Nephron (organoid): ENCODE data around the gene LEPROT.
"Not testable (repeated sequence)": the region's sequence is repeated elsewhere in the genome, so short reads cannot be mapped to it uniquely, and the experiment has no call there.

ENCODE experiments used
- H3K27ac Mint-ChIP-seq, 3 experiments: 2 replicates each; pipeline ENCODE4 v1.8.0; 2020; ENCODE audit warnings: mixed read lengths in 3 of 3, mild to moderate bottlenecking in 2 of 3, moderate library complexity in 1 of 3
- H3K27me3 Mint-ChIP-seq: 2 replicates; pipeline ENCODE4 v1.8.0; 2021; ENCODE audit warnings: low read depth, mild to moderate bottlenecking, moderate library complexity, mixed read lengths
- H3K36me3 Mint-ChIP-seq: 2 replicates; pipeline ENCODE4 v1.8.0; 2020; ENCODE audit warnings: low read depth, mixed read lengths
- H3K4me1 Mint-ChIP-seq: 2 replicates; pipeline ENCODE4 v1.8.0; 2020; ENCODE audit warnings: mixed read lengths
- H3K4me3 Mint-ChIP-seq, 3 experiments: 2 replicates each; pipeline ENCODE4 v1.8.0; 2020; ENCODE audit warnings: mild to moderate bottlenecking in 3 of 3, mixed read lengths in 3 of 3, moderate library complexity in 2 of 3
- H3K9me3 Mint-ChIP-seq: 2 replicates; pipeline ENCODE4 v1.8.0; 2020; ENCODE audit warnings: mixed read lengths
- CTCF ChIP-seq, 3 experiments: fragments of 200-600 bp; sonication (generic); IDR thresholded peaks; one replicate each; pipeline ENCODE4 v1.5.0; 2021; ENCODE audit warnings: antibody characterized with exemption in 3 of 3; ENCODE audit not compliant: unreplicated experiment in 3 of 3

Gene LEPROT

GRCh38 chr1:65457868-65458267 lies 37.4 kb downstream of the LEPROT start:
- Mint-ChIP-seq H3K36me3 (peaks cover 11% of the 10 kb centered on the region), H3K4me3 (no peak overlapping the region), H3K4me1 (no peaks in the 10 kb centered on the region), H3K27me3 (no peaks in the 10 kb centered on the region), H3K27ac (no peak overlapping the region), H3K9me3 (peaks cover 24% of the 10 kb centered on the region)
- TF ChIP-seq CTCF (IDR thresholded peaks at IDR 0.05; ENCODE audit: unreplicated experiment in 3 of 3) = no peak

DNA sequence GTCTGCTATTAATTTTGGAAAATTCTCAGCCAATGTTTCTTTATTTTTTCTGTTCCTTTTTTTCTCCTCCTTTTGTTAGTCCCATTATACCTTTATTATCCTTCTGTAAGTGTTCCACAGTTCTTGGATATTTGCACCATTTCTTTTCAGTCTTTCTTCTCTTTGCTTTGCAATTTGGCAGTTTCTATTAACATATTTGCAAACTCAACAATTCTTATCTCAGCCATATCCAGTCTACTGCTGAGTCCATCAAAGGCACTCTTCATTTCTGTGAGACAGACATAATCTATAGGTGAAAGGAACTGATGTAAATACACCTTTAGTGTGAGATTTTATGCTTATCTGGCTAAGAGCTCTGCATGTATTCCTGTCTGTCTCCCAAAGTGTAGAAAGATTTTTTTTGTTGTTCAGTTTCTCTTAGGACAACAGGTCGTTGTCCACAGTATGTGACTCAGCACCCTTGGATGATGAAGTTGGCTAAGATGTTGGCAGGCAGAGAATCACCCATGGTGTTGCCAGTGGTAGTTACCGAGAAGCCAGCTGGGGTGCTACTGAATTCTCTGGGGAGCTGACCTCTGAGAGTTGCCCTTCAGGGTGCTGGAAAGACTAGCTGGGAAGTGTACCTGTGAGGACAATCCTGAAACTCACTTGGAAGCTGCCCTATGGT lies 38.4 kb downstream of the LEPROT start:
- Mint-ChIP-seq H3K36me3 (peaks cover 11% of the 10 kb centered on the region), H3K4me3 (no peak overlapping the region), H3K27me3 (no peaks in the 10 kb centered on the region), H3K9me3 (peaks cover 29% of the 10 kb centered on the region), H3K27ac (no peak overlapping the region), H3K4me1 (no peaks in the 10 kb centered on the region)
- TF ChIP-seq CTCF (IDR thresholded peaks at IDR 0.05; ENCODE audit: unreplicated experiment in 3 of 3) = no peak

- H3K36me3 Mint-ChIP-seq = peaks cover 11% of the 10 kb centered on the region
- TF ChIP-seq CTCF (IDR thresholded peaks at IDR 0.05; ENCODE audit: unreplicated experiment in 3 of 3) = peak; percentile 19 to 32 (median 25)
- no peak overlapping the region for H3K27ac Mint-ChIP-seq
- no peak overlapping the region for H3K4me3 Mint-ChIP-seq
- no peaks in the 10 kb centered on the region for H3K4me1 Mint-ChIP-seq
- peaks cover 33% of the 10 kb centered on the region for H3K9me3 Mint-ChIP-seq
- H3K27me3 Mint-ChIP-seq = no peaks in the 10 kb centered on the region
Measured at GRCh38 chr1:65459397-65459768, 38.9 kb downstream of the LEPROT start.

DNA sequence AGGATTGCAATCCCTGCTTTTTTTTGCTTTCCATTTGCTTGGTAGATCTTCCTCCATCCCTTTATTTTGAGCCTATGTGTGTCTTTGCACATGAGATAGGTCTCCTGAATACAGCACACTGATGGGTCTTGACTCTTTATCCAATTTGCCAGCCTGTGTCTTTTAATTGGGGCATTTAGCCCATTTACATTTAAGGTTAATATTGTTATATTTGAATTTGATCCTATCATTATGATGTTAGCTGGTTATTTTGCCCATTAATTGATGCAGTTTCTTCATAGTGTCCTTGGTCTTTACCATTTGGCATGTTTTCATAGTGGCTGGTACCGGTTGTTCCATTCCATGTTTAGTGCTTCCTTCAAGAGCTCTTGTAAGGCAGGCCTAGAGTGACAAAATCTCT lies 45.4 kb downstream of the LEPROT start:
- H3K27me3 Mint-ChIP-seq, H3K4me1 Mint-ChIP-seq, H3K4me3 Mint-ChIP-seq, H3K27ac Mint-ChIP-seq: not testable (repeated sequence)
- Mint-ChIP-seq H3K9me3 (peaks cover 27% of the 10 kb centered on the region), H3K36me3 (peaks cover 11% of the 10 kb centered on the region)

DNA sequence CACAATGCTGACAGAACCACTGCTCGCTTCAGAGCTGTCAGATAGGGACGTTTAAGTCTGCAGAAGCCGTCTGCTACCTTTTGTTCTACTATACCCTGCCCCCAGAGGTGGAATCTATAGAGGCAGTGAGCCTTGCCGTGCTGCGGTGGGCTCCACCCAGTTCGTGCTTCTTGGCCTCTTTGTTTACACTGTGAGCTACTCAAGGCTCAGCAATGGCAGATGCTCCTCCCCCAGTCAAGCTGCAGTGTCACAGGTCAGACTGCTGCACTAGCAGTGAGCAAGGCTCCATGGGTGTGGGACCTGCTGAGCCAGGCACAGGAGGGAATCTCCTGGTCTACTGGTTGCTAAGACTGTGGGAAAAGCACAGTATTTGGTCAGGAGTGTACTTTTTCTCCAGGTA lies 47.1 kb downstream of the LEPROT start:
- H3K27ac Mint-ChIP-seq = no peak overlapping the region
- H3K4me1 Mint-ChIP-seq = no peaks in the 10 kb centered on the region
- H3K4me3 Mint-ChIP-seq = no peak overlapping the region
- no peak for TF ChIP-seq CTCF (IDR thresholded peaks at IDR 0.05; ENCODE audit: unreplicated experiment in 3 of 3)
- peaks cover 27% of the 10 kb centered on the region for H3K9me3 Mint-ChIP-seq
- H3K27me3 Mint-ChIP-seq = no peaks in the 10 kb centered on the region
- peaks cover 11% of the 10 kb centered on the region for H3K36me3 Mint-ChIP-seq

DNA sequence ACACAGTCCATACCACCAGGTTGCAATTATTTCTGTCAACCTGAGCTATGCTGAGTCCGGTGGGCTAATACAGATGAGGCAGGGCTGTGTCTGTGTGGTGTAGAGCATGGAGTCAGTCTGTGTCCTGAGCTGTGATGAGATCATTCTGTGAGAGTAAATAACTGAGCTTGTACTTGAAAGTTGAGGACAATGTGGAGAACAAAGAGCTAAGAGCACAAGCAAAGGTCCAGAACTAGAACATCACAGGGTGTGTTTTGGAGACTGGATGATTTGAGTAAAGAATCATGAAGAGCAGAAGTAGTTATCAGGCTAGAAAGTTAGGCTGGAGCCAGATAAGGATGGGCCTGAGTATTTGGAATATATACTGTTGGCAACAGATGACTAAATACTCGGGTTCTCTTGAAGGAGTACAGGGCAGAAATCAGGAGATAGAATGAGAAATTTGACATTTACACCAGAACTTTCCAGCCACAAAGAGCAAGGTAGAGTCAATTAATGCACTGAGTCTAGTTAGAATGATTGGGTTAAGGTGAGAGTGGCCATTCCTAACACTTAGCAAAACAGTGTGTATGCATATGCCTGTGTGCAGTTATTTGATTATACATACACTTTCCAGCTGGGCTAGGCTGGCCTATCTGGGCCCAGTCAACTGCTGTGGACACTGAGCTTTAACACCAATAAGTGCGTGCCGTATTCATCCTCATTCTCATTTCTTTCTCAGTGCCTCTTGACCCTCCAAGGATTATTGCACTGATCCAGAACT lies 48.8 kb downstream of the LEPROT start:
- no peak for TF ChIP-seq CTCF (IDR thresholded peaks at IDR 0.05; ENCODE audit: unreplicated experiment in 3 of 3)
- Mint-ChIP-seq H3K4me3 (no peak overlapping the region), H3K36me3 (peaks cover 11% of the 10 kb centered on the region), H3K4me1 (no peaks in the 10 kb centered on the region), H3K27me3 (no peaks in the 10 kb centered on the region), H3K9me3 (peaks cover 12% of the 10 kb centered on the region), H3K27ac (no peak overlapping the region)
